ENCODE measurements around the gene GOLGA8B. TPM values are rescaled to one million over a fixed set of nuclear protein-coding genes. Genes with fewer than 3 reads are reported as not detected.
"Not testable (repeated sequence)": the region's sequence is repeated elsewhere in the genome, so short reads cannot be mapped to it uniquely, and the experiment has no call there.

Gene GOLGA8B
- total and polyA plus RNA-seq, 12 donors = 11.4 to 250 (median 61.1) TPM

DNA sequence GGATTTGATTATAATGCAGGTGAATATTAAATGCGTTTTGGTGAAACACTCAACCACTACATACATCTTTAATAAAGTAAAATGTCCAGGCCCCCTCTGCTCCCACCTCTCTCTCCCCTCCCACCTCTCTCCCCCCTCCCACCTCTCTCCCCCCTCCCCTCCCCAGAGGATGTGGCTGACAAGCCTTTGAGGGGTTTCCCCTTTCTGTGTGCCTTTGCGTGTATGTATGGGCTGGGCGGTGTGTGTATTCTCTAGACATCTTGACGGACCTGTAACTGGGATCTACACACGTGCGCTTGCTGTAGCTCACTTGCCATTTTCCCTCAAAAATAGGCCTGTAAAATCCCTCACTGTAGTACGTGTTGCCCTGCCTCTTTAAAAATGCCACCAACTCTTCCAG, 28.3 kb downstream of the GOLGA8B start:
- intact Hi-C loops (cut with DNase I); H3K4me3 ChIP-seq; H3K4me1 ChIP-seq (replicated peaks in 1 of 2); H3K9me3 ChIP-seq (replicated peaks in 1 of 3); DNase-seq; H3K27me3 ChIP-seq; H3K36me3 ChIP-seq (replicated peaks in 1 of 2); H3K27ac ChIP-seq: not testable (repeated sequence)
- WGBS, 4 donors = 76% methylated on average over 2 of the region's 7 CpGs; no CpG with 5 or more reads in 3 of the 4 donors

DNA sequence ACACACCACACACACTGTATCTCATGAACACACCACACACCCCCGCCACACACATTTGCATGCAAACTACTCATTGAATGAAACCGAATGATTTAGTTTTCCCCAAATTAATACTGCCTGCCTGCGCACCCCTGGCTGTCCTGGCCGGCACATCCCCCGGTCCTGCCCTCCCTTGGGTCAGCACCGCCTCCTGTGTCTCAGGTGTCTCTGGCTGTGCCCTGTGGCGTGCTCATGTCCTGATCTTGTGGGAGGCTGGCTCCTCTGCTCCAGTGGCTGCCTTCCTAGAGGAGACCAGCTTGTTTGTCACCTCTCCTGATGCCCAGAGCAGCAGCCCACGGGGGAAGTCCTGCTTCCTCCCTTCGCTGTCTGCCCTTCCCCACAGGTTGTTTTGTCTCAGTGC, 28.7 kb downstream of the GOLGA8B start:
- H3K36me3 ChIP-seq (replicated peaks in 1 of 2); H3K4me3 ChIP-seq; H3K9me3 ChIP-seq (replicated peaks in 1 of 3); H3K27ac ChIP-seq; H3K4me1 ChIP-seq (replicated peaks in 1 of 2); H3K27me3 ChIP-seq; intact Hi-C loops (cut with DNase I); DNase-seq: not testable (repeated sequence)
- WGBS, 4 donors = 75 to 85% methylated on average over 4 of the region's 9 CpGs; no CpG with 5 or more reads in 2 of the 4 donors

DNA sequence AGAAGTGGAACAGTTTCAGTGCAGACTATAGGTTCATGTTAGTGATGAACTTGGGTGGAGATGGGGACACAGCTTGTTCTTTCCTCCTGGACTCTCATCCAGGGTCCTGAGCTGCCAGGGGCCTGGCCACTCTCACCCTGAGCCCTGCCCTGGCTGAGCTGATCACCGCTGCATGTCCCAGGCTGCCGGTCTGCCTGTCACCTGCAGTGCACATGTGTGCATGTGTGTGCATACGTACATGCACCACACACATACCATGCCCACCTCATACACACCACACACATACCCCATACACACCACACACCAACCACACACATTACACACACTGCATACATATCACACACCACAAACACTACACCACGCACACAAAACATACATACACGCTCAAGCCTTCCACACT, 29.3 kb downstream of the GOLGA8B start:
- H3K9me3 ChIP-seq (replicated peaks in 1 of 3); H3K36me3 ChIP-seq (replicated peaks in 1 of 2); H3K27me3 ChIP-seq; H3K4me1 ChIP-seq (replicated peaks in 1 of 2); intact Hi-C loops (cut with DNase I); DNase-seq; H3K27ac ChIP-seq; H3K4me3 ChIP-seq: not testable (repeated sequence)
- WGBS, 4 donors = 94 to 100% (median 97%) methylated on average over 3 of the region's 5 CpGs

DNA sequence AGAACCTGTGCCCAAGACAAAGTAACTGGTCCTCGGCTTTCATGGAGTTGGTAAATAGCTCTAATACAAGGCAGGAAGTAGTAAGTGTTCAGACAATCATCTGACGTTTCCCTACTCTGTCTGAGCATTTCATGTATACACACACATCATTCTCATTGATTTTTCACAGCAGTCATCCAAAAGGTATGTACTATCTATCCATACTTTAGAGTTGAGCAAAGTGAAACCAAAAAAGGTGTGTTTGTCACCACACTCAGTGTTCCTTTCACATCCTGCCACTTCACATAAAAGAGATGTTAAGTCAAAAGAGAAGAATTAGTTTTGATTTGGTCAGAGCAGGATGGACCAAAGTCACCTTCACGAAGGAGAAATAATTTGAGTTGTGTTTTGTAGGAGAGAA, 33.3 kb downstream of the GOLGA8B start:
- H3K27ac ChIP-seq; H3K27me3 ChIP-seq; H3K36me3 ChIP-seq (replicated peaks in 1 of 2); H3K9me3 ChIP-seq (replicated peaks in 1 of 3); H3K4me3 ChIP-seq; DNase-seq; H3K4me1 ChIP-seq (replicated peaks in 1 of 2); intact Hi-C loops (cut with DNase I): not testable (repeated sequence)
- no CpG with 5 or more reads among the region's 3 CpGs for WGBS, 4 donors

DNA sequence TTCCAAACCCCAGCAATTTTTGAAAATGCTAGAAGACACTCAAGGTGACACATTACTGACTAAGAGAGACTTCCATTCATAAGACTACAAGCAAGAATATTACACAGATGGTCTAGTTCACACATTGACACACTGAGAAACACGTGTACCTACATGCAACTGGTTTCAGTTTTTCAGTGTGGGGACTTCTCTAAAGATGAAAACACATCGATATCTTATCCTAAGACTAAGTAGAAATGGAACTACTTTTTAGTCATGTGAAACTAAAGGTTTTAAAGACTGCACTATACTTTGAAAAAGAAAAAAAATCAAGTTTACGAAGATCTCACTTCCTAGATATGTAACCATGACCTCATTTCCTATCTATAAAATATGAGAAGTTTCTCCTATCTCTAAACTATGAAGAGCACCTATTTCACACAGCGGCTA, 34.1 kb downstream of the GOLGA8B start:
- intact Hi-C loops (cut with DNase I) = not testable (repeated sequence)
- WGBS, 4 donors = 97 to 100% (median 100%) methylated on average over 1 of the region's 4 CpGs; no CpG with 5 or more reads in 1 of the 4 donors

DNA sequence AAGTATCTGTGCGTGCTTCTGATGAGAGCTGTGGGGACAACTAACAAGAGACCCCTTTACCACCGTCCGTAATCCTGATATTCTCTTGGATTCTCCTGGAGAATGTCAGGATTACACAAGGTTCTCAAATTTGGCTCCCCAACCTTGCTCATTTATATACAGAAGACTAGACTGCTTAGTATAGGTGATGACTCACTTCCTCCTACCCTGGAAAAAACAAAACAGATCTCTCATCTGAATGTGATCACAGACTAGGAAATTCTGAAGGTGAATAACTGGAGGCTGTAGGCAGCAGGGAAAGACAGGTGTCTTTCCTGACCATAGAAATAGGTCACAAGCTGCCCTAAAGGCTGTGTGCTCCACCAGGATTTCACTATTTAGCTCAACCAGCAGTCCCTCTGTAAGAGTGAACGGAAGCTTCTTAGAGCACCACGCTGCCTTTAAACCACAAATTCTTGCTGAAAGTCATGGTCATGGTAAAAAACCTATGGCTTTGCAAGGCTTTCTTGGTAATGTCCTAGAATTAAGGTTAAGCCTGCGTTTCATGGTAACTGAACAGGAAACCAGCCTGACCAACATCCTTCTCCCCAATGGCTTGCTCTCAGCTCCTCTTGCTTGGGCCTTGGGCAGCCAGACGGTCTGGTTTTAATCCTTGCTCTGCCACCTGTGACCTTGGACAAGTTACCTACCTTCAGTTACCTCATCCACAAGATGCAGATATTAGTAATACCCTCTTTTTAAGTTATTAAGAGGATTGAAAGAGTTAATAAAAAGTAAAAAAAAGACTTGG, 39.4 kb downstream of the GOLGA8B start:
- WGBS, 4 donors = 82 to 83% methylated on average over 2 of the region's 7 CpGs; no CpG with 5 or more reads in 2 of the 4 donors
- intact Hi-C loops (cut with DNase I); H3K4me1 ChIP-seq (replicated peaks in 1 of 2): not testable (repeated sequence)

More for the DNA sequence above, 34.1 kb downstream of the GOLGA8B start:
- not testable (repeated sequence) for H3K36me3 ChIP-seq (replicated peaks in 1 of 2); H3K27ac ChIP-seq; H3K27me3 ChIP-seq; H3K4me1 ChIP-seq (replicated peaks in 1 of 2); H3K9me3 ChIP-seq (replicated peaks in 1 of 3); DNase-seq; H3K4me3 ChIP-seq

DNA sequence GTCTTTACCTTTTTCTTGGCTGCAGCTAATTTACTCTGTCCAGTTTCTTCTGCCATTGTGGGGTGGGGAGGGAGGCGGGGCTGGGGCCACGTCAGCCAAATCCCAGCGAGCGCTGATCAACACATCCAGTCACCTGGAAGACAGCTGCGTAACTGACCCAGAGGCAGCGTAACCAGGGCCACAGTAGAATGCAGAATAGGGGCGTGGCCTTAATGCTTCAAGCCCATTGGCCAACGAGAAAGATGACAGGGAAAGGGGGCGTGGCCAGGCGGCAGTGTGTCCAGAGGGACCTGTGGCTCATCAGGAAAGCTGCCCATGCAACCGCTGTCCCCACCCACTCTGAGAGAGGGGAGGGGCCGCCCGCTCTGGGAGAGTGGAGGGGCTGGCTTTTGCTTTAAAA, 47.6 kb downstream of the GOLGA8B start:
- H3K9me3 ChIP-seq (replicated peaks in 1 of 3); H3K4me1 ChIP-seq (replicated peaks in 1 of 2); intact Hi-C loops (cut with DNase I); DNase-seq; H3K4me3 ChIP-seq; H3K27me3 ChIP-seq; H3K36me3 ChIP-seq (replicated peaks in 1 of 2); H3K27ac ChIP-seq: not testable (repeated sequence)
- no CpG with 5 or more reads among the region's 13 CpGs for WGBS, 4 donors

More for the DNA sequence above, 39.4 kb downstream of the GOLGA8B start:
- not testable (repeated sequence) for H3K9me3 ChIP-seq (replicated peaks in 1 of 3); H3K4me3 ChIP-seq; H3K27me3 ChIP-seq; H3K36me3 ChIP-seq (replicated peaks in 1 of 2); H3K27ac ChIP-seq; DNase-seq

Small RNA genes lying within 50 kb of the gene (small RNA-seq; reads per million reads assigned to genes)
- 0 reads per million in 2 donors for gene RF00425

Other genes starting within 250 kb of the GOLGA8B start
- gene SLC12A6, start 245.9 kb downstream of the GOLGA8B start, total RNA-seq = 100 to 1,000 TPM in 1 of 9 donors, 10 to 100 TPM in 7, 1 to 10 TPM in 1; 8.7 to 101 (median 22.2) TPM
- gene SLC12A6, start 245.9 kb downstream of the GOLGA8B start, polyA plus RNA-seq = 1 to 10 TPM; 3.3 to 8.6 (median 5.8) TPM
- gene NOP10, start 240.5 kb downstream of the GOLGA8B start, total RNA-seq = 100 to 1,000 TPM; 136 to 353 (median 174) TPM
- 100 to 1,000 TPM; 158 to 290 (median 170) TPM for gene NOP10, start 240.5 kb downstream of the GOLGA8B start, polyA plus RNA-seq
- under 1 TPM in 1 of 9 donors, not detected in 8; 0.22 TPM for gene NUTM1, start 240.3 kb downstream of the GOLGA8B start, total RNA-seq
- gene NUTM1, start 240.3 kb downstream of the GOLGA8B start, polyA plus RNA-seq = under 1 TPM in 1 of 3 donors, not detected in 2; 0.05 TPM
- gene LPCAT4, start 216.5 kb downstream of the GOLGA8B start, total RNA-seq = 10 to 100 TPM in 5 of 9 donors, 1 to 10 TPM in 4; 1.2 to 21.1 (median 11.4) TPM
- gene LPCAT4, start 216.5 kb downstream of the GOLGA8B start, polyA plus RNA-seq = 10 to 100 TPM in 2 of 3 donors, 1 to 10 TPM in 1; 5.6 to 31.6 (median 29.0) TPM
- gene GOLGA8A, start 145.8 kb downstream of the GOLGA8B start, total RNA-seq = 10 to 100 TPM in 7 of 9 donors, 1 to 10 TPM in 2; 5.6 to 45.9 (median 15.7) TPM
- gene GOLGA8A, start 145.8 kb downstream of the GOLGA8B start, polyA plus RNA-seq = 100 to 1,000 TPM in 2 of 3 donors, 10 to 100 TPM in 1; 11.6 to 169 (median 145) TPM
- 1 to 10 TPM in 3 of 9 donors, under 1 TPM in 2, not detected in 4; 0.33 to 3.5 (median 2.0) TPM for gene GJD2, start 171.3 kb upstream of the GOLGA8B start, total RNA-seq
- 1 to 10 TPM; 1.1 to 9.1 (median 2.3) TPM for gene GJD2, start 171.3 kb upstream of the GOLGA8B start, polyA plus RNA-seq
- under 1 TPM in 6 of 9 donors, not detected in 3; 0.11 to 0.81 (median 0.48) TPM for gene ACTC1, start 211.9 kb upstream of the GOLGA8B start, total RNA-seq
- 1 to 10 TPM; 1.2 to 7.3 (median 6.4) TPM for gene ACTC1, start 211.9 kb upstream of the GOLGA8B start, polyA plus RNA-seq

Measured in adrenal gland (tissue), 12 donors.